Activated CD8-positive, alpha-beta memory T cell treated with anti-CD3 and anti-CD28 coated beads, Interleukin-2, amount 50 U/mL, for 1 hour (primary cell): ENCODE results near the gene XAF1.
"Not testable (repeated sequence)": the region's sequence is repeated elsewhere in the genome, so short reads cannot be mapped to it uniquely, and the experiment has no call there.

Source experiments
- DNase-seq: peaks from one replicate; pipeline ENCODE4 v3.0.0-alpha.2; 2020; ENCODE audit errors: extremely low read depth

The XAF1 gene

GRCh38 chr17:6753546-6753945, 2.3 kb upstream of the XAF1 start:
- DNase-seq, result no peak

- DNase-seq, result no peak
These were observed 565 bp upstream of the XAF1 start for GRCh38 chr17:6755281-6755680.

- DNase-seq, result no peak
These were observed 682 bp downstream of the XAF1 start for GRCh38 chr17:6756425-6757031.

- DNase-seq, result no peak
These were observed 1.9 kb downstream of the XAF1 start for GRCh38 chr17:6757747-6758146.

GRCh38 chr17:6761779-6762178, 5.9 kb downstream of the XAF1 start:
- no peak for DNase-seq

- DNase-seq, result no peak
These were observed 12.6 kb downstream of the XAF1 start for GRCh38 chr17:6768447-6768846.

- DNase-seq, result no peak
These were observed 16.2 kb downstream of the XAF1 start for GRCh38 chr17:6772016-6772415.

- DNase-seq, result not testable (repeated sequence)
These were observed 19.1 kb downstream of the XAF1 start for GRCh38 chr17:6774906-6775305.

GRCh38 chr17:6775871-6776405, 20.1 kb downstream of the XAF1 start, which contains the start of gene FBXO39:
Gene FBXO39, plus strand, starts transcription at chr17:6776215. Its CDS starts 3,654 bp downstream, at chr17:6779869.
- DNase-seq, result no peak

- DNase-seq, result no peak
These were observed 23.6 kb downstream of the XAF1 start for GRCh38 chr17:6779411-6779810.

GRCh38 chr17:6780001-6780400, 24.2 kb downstream of the XAF1 start:
- DNase-seq, result no peak

- no peak for DNase-seq
These were observed 25.0 kb downstream of the XAF1 start for GRCh38 chr17:6780886-6781285.

GRCh38 chr17:6782244-6782643, 26.4 kb downstream of the XAF1 start:
- no peak for DNase-seq

GRCh38 chr17:6786618-6787017, 30.8 kb downstream of the XAF1 start:
- DNase-seq, result no peak

GRCh38 chr17:6787081-6787693, 31.3 kb downstream of the XAF1 start:
- no peak for DNase-seq

- no peak for DNase-seq
These were observed 33.3 kb downstream of the XAF1 start for GRCh38 chr17:6789146-6789545.

GRCh38 chr17:6793748-6794493, 38.1 kb downstream of the XAF1 start:
- no peak for DNase-seq

GRCh38 chr17:6796017-6796886, 40.4 kb downstream of the XAF1 start:
- DNase-seq, result no peak

GRCh38 chr17:6796887-6797490, 41.1 kb downstream of the XAF1 start:
- no peak for DNase-seq

- no peak for DNase-seq
These were observed 42.0 kb downstream of the XAF1 start for GRCh38 chr17:6797718-6798351.

- no peak for DNase-seq
These were observed 43.9 kb downstream of the XAF1 start for GRCh38 chr17:6799738-6800137.
